Adipose tissue (tissue), 3 donors: ENCODE data around the gene SNRNP200. TPM values are rescaled to one million over a fixed set of nuclear protein-coding genes. Genes with fewer than 3 reads are reported as not detected.

Experiments
- H3K27ac ChIP-seq: one replicate; pipeline ENCODE4 v1.5.1; 2013; ENCODE audit warnings: low read depth, low read length
- WGBS, 3 donors: extraction: QIAGEN DNeasy Blood & Tissue Kit; methylation state at CpG; one replicate each; pipeline ENCODE4 v1.1.7; 2013; 5-methylcytosine and 5-hydroxymethylcytosine counted together
- polyA plus RNA-seq, 3 donors: library from polyadenylated mRNA; stranded (reverse); fragments of 200-250 nt; gene quantifications; one replicate each; pipeline ENCODE4 v1.2.3, GENCODE V29; 2013
- donor health status: healthy with polysubstance abuse.
- donor health status: Bipolar disorder and iron deficiency.
- donor health status: healthy.

The SNRNP200 gene
- polyA plus RNA-seq, 3 donors, result 45.7 to 70.3 (median 50.2) TPM

- 82 to 94% (median 89%) methylated on average over 2 of the region's 2 CpGs for WGBS, 3 donors
- peak overlapping the region; percentile 9 for H3K27ac ChIP-seq
These were observed 64.1 kb downstream of the SNRNP200 start for GRCh38 chr2:96241227-96241626.

GRCh38 chr2:96240341-96241038 lies 64.9 kb downstream of the SNRNP200 start:
- 86 to 89% (median 89%) methylated on average over 9 of the region's 9 CpGs for WGBS, 3 donors
- H3K27ac ChIP-seq, result peak overlapping the region; percentile 9

DNA sequence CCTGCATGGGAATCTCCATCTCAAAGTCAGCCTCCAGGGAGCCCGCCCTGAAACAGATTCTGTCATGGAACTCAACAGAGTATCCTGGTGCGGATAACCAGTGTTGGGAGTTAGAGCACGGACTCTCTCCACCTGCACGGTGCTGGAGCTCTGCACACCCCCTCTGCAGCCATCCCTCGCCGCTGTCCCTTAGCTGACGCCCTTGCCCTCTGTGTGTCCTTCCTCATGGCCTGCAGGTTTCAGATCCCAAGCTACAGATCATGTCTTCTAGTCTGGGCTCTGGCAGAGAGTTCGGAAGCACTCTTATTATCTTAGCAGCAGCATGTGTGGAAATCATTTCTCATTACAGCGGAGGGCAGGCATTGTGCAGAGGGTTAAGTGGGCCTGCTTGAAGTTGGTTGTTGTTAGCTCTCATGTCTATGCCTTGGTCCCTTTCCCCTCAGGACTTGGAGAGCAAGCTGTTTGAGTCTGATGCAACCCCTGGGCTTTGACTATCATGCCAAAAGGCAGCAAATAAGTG lies 65.5 kb downstream of the SNRNP200 start:
- H3K27ac ChIP-seq, result no peak overlapping the region
- 92 to 93% (median 92%) methylated on average over 9 of the region's 9 CpGs for WGBS, 3 donors

DNA sequence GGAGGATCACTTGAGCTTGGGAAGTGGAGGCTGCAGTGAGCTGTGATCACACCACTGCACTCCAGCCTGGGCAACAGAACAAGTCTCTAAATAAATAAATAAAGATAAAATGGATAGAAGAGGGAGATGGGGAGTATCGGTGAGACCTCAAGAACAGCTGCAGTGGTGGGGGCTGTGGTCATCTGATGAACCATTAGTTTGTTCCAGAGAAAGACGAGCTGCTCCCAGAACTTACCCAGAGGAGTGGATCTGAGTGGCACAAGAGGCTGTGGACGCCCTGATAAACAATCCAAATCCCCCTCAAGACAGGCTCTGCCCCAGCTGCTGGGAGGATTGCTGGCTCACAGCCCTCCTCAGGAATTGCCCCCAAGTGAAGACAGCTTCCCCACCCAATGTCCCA lies 66.3 kb downstream of the SNRNP200 start:
- 85 to 93% (median 88%) methylated on average over 3 of the region's 3 CpGs for WGBS, 3 donors
- no peak overlapping the region for H3K27ac ChIP-seq

GRCh38 chr2:96238266-96238665 lies 67.1 kb downstream of the SNRNP200 start:
- WGBS, 3 donors, result 95 to 100% (median 98%) methylated on average over 3 of the region's 3 CpGs

DNA sequence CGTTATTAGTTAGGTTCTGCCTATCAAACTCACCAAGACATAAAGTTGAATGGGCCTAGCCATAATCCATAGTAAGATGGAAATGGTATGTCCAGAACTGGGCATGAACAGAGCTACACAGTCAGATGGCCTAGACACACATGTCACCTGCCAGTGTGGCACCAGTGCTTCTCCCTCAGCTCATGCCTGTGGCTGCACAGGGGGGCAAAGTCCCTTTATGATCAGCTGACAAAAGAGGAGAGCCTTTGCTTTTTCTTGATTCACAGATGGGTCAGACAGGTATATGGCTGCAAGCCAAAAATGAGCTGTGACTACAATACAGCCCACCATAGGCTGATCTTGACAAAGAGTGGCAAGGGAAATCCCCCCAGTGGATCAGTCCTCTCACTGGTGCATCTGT lies 68.5 kb downstream of the SNRNP200 start:
- no peak overlapping the region for H3K27ac ChIP-seq
- WGBS, 3 donors, result 93 to 98% (median 93%) methylated on average over 1 of the region's 1 CpG

More at GRCh38 chr2:96238266-96238665, 67.1 kb downstream of the SNRNP200 start:
- no peak overlapping the region for H3K27ac ChIP-seq

DNA sequence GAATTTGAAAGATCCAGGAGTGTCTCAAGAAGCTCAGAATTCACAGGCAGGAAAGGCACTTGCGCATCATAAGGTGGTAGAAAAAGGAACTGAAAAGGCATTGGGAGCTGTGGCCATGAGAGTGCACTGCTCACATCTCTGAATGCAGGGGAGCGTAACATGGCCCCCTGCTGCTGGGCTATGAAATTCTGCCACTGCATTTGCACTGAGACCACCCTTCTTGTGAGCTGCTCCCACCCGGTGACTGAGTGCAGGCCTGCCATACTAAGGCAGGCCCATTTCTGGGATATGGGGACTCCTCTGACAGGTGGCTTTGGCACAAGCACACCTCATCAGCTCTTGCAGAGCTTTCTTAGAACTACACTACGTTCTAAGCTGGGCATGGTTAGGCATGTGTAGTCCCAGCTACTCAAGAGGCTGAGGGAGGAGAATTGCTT lies 71.4 kb downstream of the SNRNP200 start:
- 78 to 87% (median 79%) methylated on average over 4 of the region's 4 CpGs for WGBS, 3 donors
- no peak overlapping the region for H3K27ac ChIP-seq

DNA sequence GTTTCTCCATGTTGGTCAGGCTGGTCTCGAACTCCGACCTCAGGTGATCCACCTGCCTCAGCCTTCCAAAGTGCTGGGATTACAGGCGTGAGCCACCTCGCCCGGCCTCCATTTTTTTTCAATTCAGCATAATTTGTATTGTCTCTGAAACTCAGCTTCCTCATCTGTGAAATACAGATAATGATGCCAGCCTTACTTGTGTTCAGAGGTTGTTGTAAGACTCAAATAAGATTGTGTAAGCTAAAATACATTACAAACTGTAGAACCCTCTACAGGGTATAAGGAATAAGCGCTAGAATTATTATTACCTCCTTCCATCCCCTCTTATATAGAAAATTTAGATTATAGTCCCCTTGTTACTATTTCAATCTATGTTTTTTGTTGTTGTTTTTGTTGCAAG lies 71.9 kb downstream of the SNRNP200 start:
- no peak overlapping the region for H3K27ac ChIP-seq
- WGBS, 3 donors, result 83 to 96% (median 85%) methylated on average over 6 of the region's 6 CpGs

- H3K27ac ChIP-seq, result no peak overlapping the region
- 96 to 98% (median 97%) methylated on average over 4 of the region's 4 CpGs for WGBS, 3 donors
These were observed 74.0 kb downstream of the SNRNP200 start for GRCh38 chr2:96231316-96231715.

- WGBS, 3 donors, result 44 to 73% (median 51%) methylated on average over 3 of the region's 3 CpGs
These were observed 80.3 kb downstream of the SNRNP200 start for GRCh38 chr2:96225016-96225533.

More at GRCh38 chr2:96225016-96225533, 80.3 kb downstream of the SNRNP200 start:
- H3K27ac ChIP-seq, result no peak overlapping the region

Other genes starting within 250 kb of the SNRNP200 start
- 1 to 10 TPM in 1 of 3 donors, under 1 TPM in 2; 0.35 to 2.6 (median 0.98) TPM for gene ADRA2B, start 189.0 kb downstream of the SNRNP200 start, polyA plus RNA-seq
- under 1 TPM in 1 of 3 donors, not detected in 2; 0.10 TPM for gene ASTL, start 167.0 kb downstream of the SNRNP200 start, polyA plus RNA-seq
- 10 to 100 TPM in 1 of 3 donors, 1 to 10 TPM in 2; 2.3 to 15.6 (median 7.8) TPM for gene DUSP2, start 160.1 kb downstream of the SNRNP200 start, polyA plus RNA-seq
- gene STARD7, start 96.7 kb downstream of the SNRNP200 start, polyA plus RNA-seq, result 10 to 100 TPM; 33.3 to 53.4 (median 48.0) TPM
- gene TMEM127, start 39.5 kb downstream of the SNRNP200 start, polyA plus RNA-seq, result 10 to 100 TPM; 12.3 to 27.7 (median 18.8) TPM
- gene CIAO1, start 39.3 kb downstream of the SNRNP200 start, polyA plus RNA-seq, result 10 to 100 TPM; 34.1 to 62.3 (median 35.9) TPM
- 1 to 10 TPM in 2 of 3 donors, under 1 TPM in 1; 0.36 to 2.1 (median 1.2) TPM for gene ITPRIPL1, start 19.8 kb upstream of the SNRNP200 start, polyA plus RNA-seq
- gene NCAPH, start 30.2 kb upstream of the SNRNP200 start, polyA plus RNA-seq, result under 1 TPM; 0.17 to 0.79 (median 0.39) TPM
- 10 to 100 TPM in 1 of 3 donors, under 1 TPM in 1, not detected in 1; 0.12 to 12.5 TPM for gene NEURL3, start 199.8 kb upstream of the SNRNP200 start, polyA plus RNA-seq
- gene ARID5A, start 231.2 kb upstream of the SNRNP200 start, polyA plus RNA-seq, result 10 to 100 TPM in 2 of 3 donors, 1 to 10 TPM in 1; 7.7 to 71.1 (median 63.3) TPM